ENCODE data around the gene TMEM165.

Gene TMEM165

GRCh38 chr4:55365345-55365728, 30.4 kb upstream of the TMEM165 start:
- DNase-seq (ENCODE audit: low read depth, low spot score): no peak
- no peak overlapping the region for H3K4me3 ChIP-seq (ENCODE audit: low read length)

GRCh38 chr4:55366621-55367020, 29.1 kb upstream of the TMEM165 start:
- H3K4me3 ChIP-seq (ENCODE audit: low read length): no peak overlapping the region
- no peak for DNase-seq (ENCODE audit: low read depth, low spot score)

DNA sequence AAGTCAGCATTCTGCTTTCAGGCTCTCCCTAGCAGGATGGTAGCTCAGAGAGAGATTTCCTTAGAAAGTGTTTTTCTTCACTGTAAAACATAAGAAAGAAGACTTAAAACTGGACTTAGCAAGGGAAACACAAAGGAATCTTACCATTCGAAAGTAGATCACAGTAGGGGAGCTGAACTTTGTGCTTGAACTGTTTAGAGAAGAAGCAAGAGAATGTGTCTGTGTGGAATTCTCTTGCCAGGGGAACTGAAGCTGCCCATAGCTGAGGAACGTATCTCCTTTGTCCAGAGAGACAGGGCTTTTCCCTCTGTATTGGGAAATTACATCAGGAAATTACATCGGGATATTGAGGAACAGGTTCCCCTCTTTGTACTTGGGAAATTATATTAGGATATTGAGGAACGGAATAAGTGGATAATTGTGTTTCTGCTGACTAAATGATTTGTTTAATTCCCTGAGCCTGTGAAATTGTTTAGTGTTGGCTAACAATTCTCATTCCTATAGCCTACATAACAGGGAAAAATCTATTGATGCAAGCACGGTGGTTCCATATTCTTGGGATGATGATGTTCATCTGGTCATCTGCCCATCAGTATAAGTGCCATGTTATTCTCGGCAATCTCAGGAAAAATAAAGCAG, 28.6 kb upstream of the TMEM165 start:
- no peak for DNase-seq (ENCODE audit: low read depth, low spot score)
- H3K4me3 ChIP-seq (ENCODE audit: low read length): no peak overlapping the region

DNA sequence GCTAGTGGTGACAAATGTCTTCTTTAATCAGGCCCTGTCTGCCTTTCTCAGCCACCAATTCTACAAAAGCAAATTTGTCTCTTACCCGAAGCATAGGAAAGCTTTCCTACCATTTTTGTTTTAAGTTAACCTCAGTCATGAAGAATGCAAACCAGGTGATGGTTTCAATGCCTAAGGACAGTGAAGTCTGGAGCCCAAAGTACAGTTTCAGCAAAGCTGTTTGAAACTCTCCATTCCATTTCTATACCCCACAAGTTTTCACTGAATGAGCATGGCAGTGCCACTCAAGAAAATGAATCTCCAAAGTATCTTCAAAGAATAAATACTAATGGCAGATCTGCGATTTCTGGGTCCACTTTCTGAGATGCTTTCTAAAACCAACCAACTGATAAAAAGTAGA, 25.8 kb upstream of the TMEM165 start:
- DNase-seq (ENCODE audit: low read depth, low spot score): no peak
- H3K4me3 ChIP-seq (ENCODE audit: low read length): no peak overlapping the region

GRCh38 chr4:55372259-55372658, 23.5 kb upstream of the TMEM165 start:
- no peak overlapping the region for H3K4me3 ChIP-seq (ENCODE audit: low read length)
- no peak for DNase-seq (ENCODE audit: low read depth, low spot score)

- DNase-seq (ENCODE audit: low read depth, low spot score): no peak
- H3K4me3 ChIP-seq (ENCODE audit: low read length): no peak overlapping the region
These were observed 22.3 kb upstream of the TMEM165 start for GRCh38 chr4:55373461-55373860.

DNA sequence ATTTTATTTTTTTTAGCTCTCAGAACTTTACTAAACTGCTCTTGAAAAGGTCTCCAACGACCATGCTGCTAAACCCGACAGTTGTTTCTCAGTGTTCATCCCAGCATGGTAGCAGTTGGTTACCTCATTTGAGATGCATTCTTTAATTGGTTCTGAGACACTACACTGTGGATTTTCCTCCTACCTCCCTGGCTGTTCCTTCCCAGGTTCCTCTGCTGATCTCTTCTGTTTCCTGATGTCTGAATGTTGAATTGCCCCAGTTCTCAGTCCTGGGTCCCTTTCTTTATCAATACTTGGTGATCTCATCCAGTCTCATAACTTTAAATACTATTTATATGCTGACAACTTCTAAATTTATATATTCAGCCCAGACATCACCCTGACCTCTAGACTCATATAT, 19.1 kb upstream of the TMEM165 start:
- no peak for DNase-seq (ENCODE audit: low read depth, low spot score)

GRCh38 chr4:55378617-55379467, 16.9 kb upstream of the TMEM165 start:
- H3K4me3 ChIP-seq (ENCODE audit: low read length): no peak overlapping the region
- DNase-seq (ENCODE audit: low read depth, low spot score): no peak

More for the DNA sequence above, 19.1 kb upstream of the TMEM165 start:
- no peak overlapping the region for H3K4me3 ChIP-seq (ENCODE audit: low read length)

GRCh38 chr4:55380576-55380975, 15.2 kb upstream of the TMEM165 start:
- DNase-seq (ENCODE audit: low read depth, low spot score): no peak
- H3K4me3 ChIP-seq (ENCODE audit: low read length): no peak overlapping the region

DNA sequence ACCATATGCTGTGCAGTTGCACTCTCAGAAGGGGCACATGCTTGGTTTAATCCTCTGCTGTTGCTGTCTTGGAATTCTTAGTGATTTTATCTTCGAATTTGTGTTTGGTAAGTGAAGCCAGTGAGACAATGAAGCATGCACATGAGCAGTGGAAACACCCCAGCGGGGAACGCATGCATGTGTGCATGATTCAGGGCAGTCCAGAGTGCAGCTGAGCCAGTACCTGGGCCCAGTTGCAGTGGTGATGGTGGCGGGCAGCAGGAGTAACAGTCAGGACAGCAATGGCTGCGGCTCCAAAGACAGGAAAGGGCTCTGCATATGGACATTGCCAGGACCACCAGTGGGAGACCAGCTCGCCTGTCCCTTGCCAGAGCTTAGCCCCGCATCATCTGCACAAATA, 14.3 kb upstream of the TMEM165 start:
- no peak overlapping the region for H3K4me3 ChIP-seq (ENCODE audit: low read length)
- DNase-seq (ENCODE audit: low read depth, low spot score): no peak

GRCh38 chr4:55382488-55383003, 13.2 kb upstream of the TMEM165 start:
- DNase-seq (ENCODE audit: low read depth, low spot score): no peak
- H3K4me3 ChIP-seq (ENCODE audit: low read length): no peak overlapping the region

DNA sequence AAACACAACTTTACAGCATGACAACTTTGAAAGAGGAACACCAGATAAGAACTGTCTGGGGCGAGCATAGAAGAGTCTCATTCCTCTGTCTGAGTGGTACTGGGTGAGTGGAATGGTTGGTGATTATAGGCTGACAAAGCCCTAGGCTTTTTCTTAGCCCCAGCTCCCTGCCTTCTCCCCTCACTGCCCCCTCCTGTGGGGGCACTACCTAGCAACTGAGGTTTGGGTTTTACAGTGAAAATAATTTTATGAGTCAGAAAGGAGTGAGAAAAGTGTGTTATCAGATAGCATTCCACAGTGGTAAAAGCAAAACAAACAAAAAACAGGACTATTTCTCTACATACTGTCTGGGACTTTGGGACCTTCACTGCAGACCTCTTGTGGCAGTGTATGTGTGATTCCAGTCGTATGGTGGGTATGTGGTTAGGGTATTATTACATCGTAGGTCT, 10.5 kb upstream of the TMEM165 start:
- DNase-seq (ENCODE audit: low read depth, low spot score): no peak
- H3K4me3 ChIP-seq (ENCODE audit: low read length): no peak overlapping the region

- DNase-seq (ENCODE audit: low read depth, low spot score): peak; percentile 43
These were observed 9.7 kb upstream of the TMEM165 start for GRCh38 chr4:55386073-55386472.

GRCh38 chr4:55386840-55387239, 8.9 kb upstream of the TMEM165 start:
- DNase-seq (ENCODE audit: low read depth, low spot score): peak; percentile 51
- H3K4me3 ChIP-seq (ENCODE audit: low read length): no peak overlapping the region

More at GRCh38 chr4:55386073-55386472, 9.7 kb upstream of the TMEM165 start:
- no peak overlapping the region for H3K4me3 ChIP-seq (ENCODE audit: low read length)

GRCh38 chr4:55393461-55394320, 2.1 kb upstream of the TMEM165 start:
- DNase-seq (ENCODE audit: low read depth, low spot score): no peak
- no peak overlapping the region for H3K4me3 ChIP-seq (ENCODE audit: low read length)

GRCh38 chr4:55395218-55395528, 584 bp upstream of the TMEM165 start:
- no peak for DNase-seq (ENCODE audit: low read depth, low spot score)

GRCh38 chr4:55396308-55397125, 760 bp downstream of the TMEM165 start:
- no peak for DNase-seq (ENCODE audit: low read depth, low spot score)
- H3K4me3 ChIP-seq (ENCODE audit: low read length): peak overlapping the region; percentile 84

More at GRCh38 chr4:55395218-55395528, 584 bp upstream of the TMEM165 start:
- H3K4me3 ChIP-seq (ENCODE audit: low read length): peak overlapping the region; percentile 84

DNA sequence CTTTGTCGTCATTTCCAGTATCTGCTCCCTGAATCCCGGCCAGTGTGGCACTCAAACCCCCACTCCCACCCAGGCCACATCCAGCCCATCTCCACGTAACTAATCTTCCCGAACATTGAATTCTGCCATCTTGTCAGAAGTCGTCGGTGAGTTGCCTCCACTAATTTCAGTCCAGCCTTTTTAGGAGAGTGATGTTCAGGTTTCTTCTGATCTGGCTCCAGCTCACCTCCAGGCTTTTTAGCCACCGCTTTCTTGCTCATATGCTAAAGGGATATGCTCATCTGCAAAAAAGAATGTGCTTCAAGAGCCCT, 1.3 kb downstream of the TMEM165 start:
- no peak for DNase-seq (ENCODE audit: low read depth, low spot score)
- peak overlapping the region; percentile 84 for H3K4me3 ChIP-seq (ENCODE audit: low read length)

All from Jurkat, Clone E6-1 (cell line).